ENCODE results near the gene CADPS. TPM values are rescaled to one million over a fixed set of nuclear protein-coding genes. Genes with fewer than 3 reads are reported as not detected.

Gene CADPS
- total and polyA plus RNA-seq, 11 donors, result 3.6 to 37.8 (median 12.9) TPM

GRCh38 chr3:62574266-62574898, 300.8 kb downstream of the CADPS start:
- Histone ChIP-seq H3K36me3 (no peaks in the 10 kb centered on the region), H3K4me3 (no peak overlapping the region), H3K27me3 (no peaks in the 10 kb centered on the region), H3K4me1 (no peaks in the 10 kb centered on the region), H3K27ac (no peak overlapping the region), H3K9me3 (peaks cover 0 to 12% (median 0%) of the 10 kb centered on the region in 12 donors)
- ATAC-seq (no peak), DNase-seq (no peak)
- no peak for TF ChIP-seq POLR2A (IDR thresholded peaks at IDR 0.05)
- TF ChIP-seq, protein P1, sequence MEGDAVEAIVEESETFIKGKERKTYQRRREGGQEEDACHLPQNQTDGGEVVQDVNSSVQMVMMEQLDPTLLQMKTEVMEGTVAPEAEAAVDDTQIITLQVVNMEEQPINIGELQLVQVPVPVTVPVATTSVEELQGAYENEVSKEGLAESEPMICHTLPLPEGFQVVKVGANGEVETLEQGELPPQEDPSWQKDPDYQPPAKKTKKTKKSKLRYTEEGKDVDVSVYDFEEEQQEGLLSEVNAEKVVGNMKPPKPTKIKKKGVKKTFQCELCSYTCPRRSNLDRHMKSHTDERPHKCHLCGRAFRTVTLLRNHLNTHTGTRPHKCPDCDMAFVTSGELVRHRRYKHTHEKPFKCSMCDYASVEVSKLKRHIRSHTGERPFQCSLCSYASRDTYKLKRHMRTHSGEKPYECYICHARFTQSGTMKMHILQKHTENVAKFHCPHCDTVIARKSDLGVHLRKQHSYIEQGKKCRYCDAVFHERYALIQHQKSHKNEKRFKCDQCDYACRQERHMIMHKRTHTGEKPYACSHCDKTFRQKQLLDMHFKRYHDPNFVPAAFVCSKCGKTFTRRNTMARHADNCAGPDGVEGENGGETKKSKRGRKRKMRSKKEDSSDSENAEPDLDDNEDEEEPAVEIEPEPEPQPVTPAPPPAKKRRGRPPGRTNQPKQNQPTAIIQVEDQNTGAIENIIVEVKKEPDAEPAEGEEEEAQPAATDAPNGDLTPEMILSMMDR (IDR thresholded peaks at IDR 0.05), result no peak
- WGBS, 4 donors, result 47 to 63% (median 50%) methylated on average over 5 of the region's 5 CpGs
- intact Hi-C loops (cut with DNase I), result no loop called here

DNA sequence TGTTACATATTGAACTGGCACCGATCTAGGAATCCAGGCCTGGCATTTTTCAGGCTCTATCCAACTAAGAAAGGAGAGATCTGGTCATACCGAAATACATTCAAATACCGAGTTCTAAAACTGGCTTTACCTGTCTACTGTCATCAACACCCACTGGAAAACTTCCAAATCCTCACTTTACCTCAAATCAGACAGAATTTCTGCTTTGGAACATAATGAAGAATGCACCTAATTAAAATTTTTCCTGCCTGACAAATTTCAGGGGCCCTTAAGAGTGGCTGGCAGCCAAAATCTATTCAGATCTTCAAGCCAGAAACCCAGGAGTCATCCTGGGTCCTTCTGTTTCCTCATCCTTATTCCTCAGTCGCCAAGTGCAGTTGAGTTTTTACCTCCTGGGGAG, 303.3 kb downstream of the CADPS start:
- Histone ChIP-seq H3K36me3 (no peaks in the 10 kb centered on the region), H3K27me3 (no peaks in the 10 kb centered on the region), H3K9me3 (no peaks in the 10 kb centered on the region), H3K4me3 (no peak overlapping the region), H3K4me1 (peaks cover 0 to 9% (median 0%) of the 10 kb centered on the region in 12 donors), H3K27ac (no peak overlapping the region)
- intact Hi-C loops (cut with DNase I), result no loop called here
- 85 to 90% (median 87%) methylated on average over 4 of the region's 4 CpGs for WGBS, 4 donors
- no peak for TF ChIP-seq POLR2A (IDR thresholded peaks at IDR 0.05)
- TF ChIP-seq, protein P1 (IDR thresholded peaks at IDR 0.05), result no peak
- ATAC-seq, result no peak
- no peak for DNase-seq

GRCh38 chr3:62570888-62571287, 304.3 kb downstream of the CADPS start:
- Histone ChIP-seq H3K4me3 (no peak overlapping the region), H3K4me1 (peaks cover 0 to 12% (median 0%) of the 10 kb centered on the region in 12 donors), H3K27me3 (no peaks in the 10 kb centered on the region), H3K36me3 (no peaks in the 10 kb centered on the region), H3K9me3 (no peaks in the 10 kb centered on the region), H3K27ac (no peak overlapping the region)
- ATAC-seq, result no peak
- intact Hi-C loops (cut with DNase I), result no loop called here
- DNase-seq, result no peak
- TF ChIP-seq POLR2A (IDR thresholded peaks at IDR 0.05), result no peak
- TF ChIP-seq, protein P1 (IDR thresholded peaks at IDR 0.05), result no peak
- WGBS, 4 donors, result 72 to 81% (median 76%) methylated on average over 6 of the region's 6 CpGs

DNA sequence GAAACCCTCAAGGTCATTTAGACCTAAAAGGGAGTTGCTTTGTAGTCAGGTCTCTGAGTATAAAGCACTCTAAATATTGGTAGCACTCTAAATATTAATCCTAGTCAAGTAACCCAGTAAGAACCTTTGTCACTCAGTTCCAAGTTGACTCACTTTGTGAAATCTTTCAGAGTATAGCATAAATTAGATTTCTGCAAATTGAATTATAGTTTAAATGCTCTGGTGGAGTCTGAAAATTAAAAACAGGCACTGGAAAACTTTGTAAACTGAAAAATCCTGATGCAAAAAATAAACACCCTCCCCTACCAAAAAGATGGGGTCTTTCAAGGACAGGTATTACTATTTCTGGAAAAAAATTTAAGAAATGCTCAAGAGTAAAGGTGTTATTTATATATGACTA, 305.6 kb downstream of the CADPS start:
- Histone ChIP-seq H3K4me1 (peaks cover 0 to 12% (median 0%) of the 10 kb centered on the region in 12 donors), H3K27me3 (no peaks in the 10 kb centered on the region), H3K9me3 (no peaks in the 10 kb centered on the region), H3K4me3 (no peak overlapping the region), H3K27ac (no peak overlapping the region), H3K36me3 (no peaks in the 10 kb centered on the region)
- no peak for TF ChIP-seq POLR2A (IDR thresholded peaks at IDR 0.05)
- TF ChIP-seq, protein P1 (IDR thresholded peaks at IDR 0.05), result no peak
- DNase-seq, result no peak
- intact Hi-C loops (cut with DNase I), result no loop called here
- no peak for ATAC-seq
